ENCODE data around the gene CCDC141. TPM values are rescaled to one million over a fixed set of nuclear protein-coding genes. Genes with fewer than 3 reads are reported as not detected.
"Not testable (repeated sequence)": the region's sequence is repeated elsewhere in the genome, so short reads cannot be mapped to it uniquely, and the experiment has no call there.

Gene CCDC141, protein sequence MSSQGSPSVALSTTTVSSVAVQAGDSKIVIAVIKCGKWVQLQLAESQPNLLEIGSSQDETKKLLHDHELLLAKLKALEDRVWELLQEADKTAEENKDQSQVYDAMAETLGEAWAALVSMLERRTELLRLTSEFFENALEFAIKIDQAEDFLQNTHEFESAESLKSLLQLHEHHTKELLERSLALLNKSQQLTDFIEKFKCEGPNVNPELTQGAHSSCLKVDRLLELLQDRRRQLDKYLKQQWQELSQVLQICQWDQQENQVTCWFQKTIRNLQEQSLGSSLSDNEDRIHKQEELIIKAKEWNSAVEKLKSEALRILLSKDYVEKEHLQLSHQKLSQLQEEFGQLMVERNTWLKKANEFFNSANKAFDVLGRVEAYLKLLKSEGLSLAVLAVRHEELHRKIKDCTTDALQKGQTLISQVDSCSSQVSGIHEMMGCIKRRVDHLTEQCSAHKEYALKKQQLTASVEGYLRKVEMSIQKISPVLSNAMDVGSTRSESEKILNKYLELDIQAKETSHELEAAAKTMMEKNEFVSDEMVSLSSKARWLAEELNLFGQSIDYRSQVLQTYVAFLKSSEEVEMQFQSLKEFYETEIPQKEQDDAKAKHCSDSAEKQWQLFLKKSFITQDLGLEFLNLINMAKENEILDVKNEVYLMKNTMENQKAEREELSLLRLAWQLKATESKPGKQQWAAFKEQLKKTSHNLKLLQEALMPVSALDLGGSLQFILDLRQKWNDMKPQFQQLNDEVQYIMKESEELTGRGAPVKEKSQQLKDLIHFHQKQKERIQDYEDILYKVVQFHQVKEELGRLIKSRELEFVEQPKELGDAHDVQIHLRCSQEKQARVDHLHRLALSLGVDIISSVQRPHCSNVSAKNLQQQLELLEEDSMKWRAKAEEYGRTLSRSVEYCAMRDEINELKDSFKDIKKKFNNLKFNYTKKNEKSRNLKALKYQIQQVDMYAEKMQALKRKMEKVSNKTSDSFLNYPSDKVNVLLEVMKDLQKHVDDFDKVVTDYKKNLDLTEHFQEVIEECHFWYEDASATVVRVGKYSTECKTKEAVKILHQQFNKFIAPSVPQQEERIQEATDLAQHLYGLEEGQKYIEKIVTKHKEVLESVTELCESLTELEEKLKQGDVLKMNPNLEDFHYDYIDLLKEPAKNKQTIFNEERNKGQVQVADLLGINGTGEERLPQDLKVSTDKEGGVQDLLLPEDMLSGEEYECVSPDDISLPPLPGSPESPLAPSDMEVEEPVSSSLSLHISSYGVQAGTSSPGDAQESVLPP (N-terminal part only)
- polyA plus RNA-seq (2013, experiment 1 of 2): 1.0 TPM
- polyA plus RNA-seq (2013, experiment 2 of 2): 1.1 TPM

DNA sequence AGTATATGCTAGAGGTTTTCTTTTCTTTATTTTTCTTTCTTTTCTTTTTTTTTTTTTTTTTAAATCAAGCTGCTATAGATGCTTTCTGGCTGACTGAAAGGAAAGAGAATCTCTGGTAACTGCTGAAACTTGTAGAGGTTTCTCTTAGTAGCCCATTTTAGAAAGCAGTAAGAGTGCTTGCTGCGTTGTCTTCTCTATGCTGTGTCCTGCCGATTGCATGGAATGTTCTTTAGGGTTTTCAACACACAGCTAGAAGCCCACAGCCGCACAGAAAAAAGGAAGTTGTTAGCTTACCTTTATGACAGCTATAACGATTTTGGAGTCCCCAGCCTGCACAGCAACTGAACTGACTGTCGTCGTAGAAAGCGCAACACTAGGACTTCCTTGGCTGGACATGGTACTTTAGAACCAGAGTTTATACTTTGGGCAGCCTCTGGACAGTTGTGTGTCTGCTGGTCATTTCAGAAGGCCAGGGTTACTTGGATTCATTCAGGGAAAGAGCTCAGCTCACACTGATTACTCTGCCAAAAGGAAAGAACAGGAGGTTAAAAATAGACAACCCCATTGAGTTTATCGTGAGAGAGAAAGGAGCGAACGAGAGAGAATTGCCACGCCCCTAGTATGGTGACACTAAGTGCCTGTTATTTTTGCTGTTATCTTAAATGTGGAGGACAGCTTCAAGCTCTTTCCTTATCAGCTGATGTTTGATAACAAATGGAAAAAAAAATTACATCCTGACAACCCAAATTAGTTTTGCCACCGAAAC is at the start of gene CCDC141:
Gene CCDC141 (minus strand): TSS at position 592 of the 766 bp plus-strand sequence. CDS start 196 bp downstream, at position 396.
- Histone ChIP-seq H3K4me3 (ENCODE audit: extremely low read depth, insufficient read depth, low read length, poor library complexity, severe bottlenecking) (no peak within 1 kb of the TSS), H3K27ac (ENCODE audit: low read depth, low read length, severe bottlenecking) (peak within 1 kb of the TSS; percentile 67), H3K4me1 (ENCODE audit: control insufficient read depth, insufficient read depth, low read length, poor library complexity, severe bottlenecking) (peaks cover 15% of the 10 kb centered on the region), H3K9me3 (ENCODE audit: control insufficient read depth, low read length) (no peaks in the 10 kb centered on the region), H3K36me3 (ENCODE audit: control insufficient read depth, insufficient read depth, low read length) (no peaks in the 10 kb centered on the region)
- 65 to 71% methylated on average over 8 to 9 of the region's 12 CpGs for WGBS, 2 experiments (ENCODE audit: insufficient coverage in 2 of 2)

DNA sequence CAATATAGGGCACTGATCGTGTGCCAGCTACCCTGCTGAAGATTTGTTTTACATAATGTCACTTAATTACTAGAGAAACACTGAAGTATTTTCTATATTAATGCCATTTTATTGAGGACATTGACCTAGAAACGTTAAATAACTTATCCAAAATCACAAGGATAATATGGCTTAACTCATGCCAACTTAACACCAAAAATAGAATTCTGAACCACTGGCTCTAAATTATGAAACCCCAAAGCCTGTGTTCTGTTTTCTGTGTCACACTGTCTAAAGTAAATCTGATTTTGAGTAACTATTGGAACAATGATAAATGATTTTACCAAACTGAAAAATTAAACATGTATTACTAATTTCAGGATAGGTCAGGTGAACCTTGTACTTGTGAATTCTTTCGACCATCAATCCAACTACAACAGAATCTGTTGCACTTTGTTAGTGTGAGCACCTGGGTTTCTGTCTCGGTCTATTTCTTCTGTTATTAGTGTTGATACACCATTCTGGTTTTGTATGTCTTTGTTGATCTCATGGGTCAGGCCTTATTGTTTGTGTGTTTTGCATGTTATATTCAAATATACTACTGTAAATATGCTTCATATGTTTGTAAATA is 48.2 kb upstream of the CCDC141 start:
- no peaks in the 10 kb centered on the region for H3K4me1 ChIP-seq (ENCODE audit: control insufficient read depth, insufficient read depth, low read length, poor library complexity, severe bottlenecking)
- no peaks in the 10 kb centered on the region for H3K36me3 ChIP-seq (ENCODE audit: control insufficient read depth, insufficient read depth, low read length)
- H3K4me3 ChIP-seq (ENCODE audit: extremely low read depth, insufficient read depth, low read length, poor library complexity, severe bottlenecking): no peak overlapping the region
- no peaks in the 10 kb centered on the region for H3K9me3 ChIP-seq (ENCODE audit: control insufficient read depth, low read length)
- no peak overlapping the region for H3K27ac ChIP-seq (ENCODE audit: low read depth, low read length, severe bottlenecking)
- WGBS, 2 experiments (ENCODE audit: insufficient coverage in 2 of 2): 40% methylated on average over 1 of the region's 4 CpGs; no CpG with 5 or more reads in 1 of the 2 experiments

DNA sequence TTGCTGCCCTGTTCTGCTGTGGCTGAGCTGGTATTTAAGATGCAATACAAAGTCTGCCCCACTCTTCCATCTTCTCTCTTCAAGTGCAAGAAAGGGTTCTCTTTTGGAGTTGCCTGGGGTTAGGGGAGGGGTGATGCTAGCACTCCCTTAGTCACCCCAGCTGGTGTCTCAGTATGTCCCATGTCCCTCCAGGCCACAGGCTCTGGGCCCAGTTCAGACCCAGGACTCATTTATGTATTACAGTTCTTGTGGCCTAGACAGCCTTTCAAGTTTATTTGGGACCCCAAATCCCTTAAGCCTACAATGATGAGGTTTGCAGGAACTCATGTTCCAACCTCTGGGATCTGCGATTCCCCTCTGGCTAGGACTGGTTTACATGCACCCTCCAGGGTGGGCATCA is 47.2 kb upstream of the CCDC141 start:
- Histone ChIP-seq H3K4me3 (ENCODE audit: extremely low read depth, insufficient read depth, low read length, poor library complexity, severe bottlenecking) (no peak overlapping the region), H3K27ac (ENCODE audit: low read depth, low read length, severe bottlenecking) (no peak overlapping the region), H3K4me1 (ENCODE audit: control insufficient read depth, insufficient read depth, low read length, poor library complexity, severe bottlenecking) (no peaks in the 10 kb centered on the region), H3K9me3 (ENCODE audit: control insufficient read depth, low read length) (no peaks in the 10 kb centered on the region), H3K36me3 (ENCODE audit: control insufficient read depth, insufficient read depth, low read length) (no peaks in the 10 kb centered on the region)
- WGBS, 2 experiments (ENCODE audit: insufficient coverage in 2 of 2): 90 to 100% methylated on average over 1 of the region's 1 CpG

DNA sequence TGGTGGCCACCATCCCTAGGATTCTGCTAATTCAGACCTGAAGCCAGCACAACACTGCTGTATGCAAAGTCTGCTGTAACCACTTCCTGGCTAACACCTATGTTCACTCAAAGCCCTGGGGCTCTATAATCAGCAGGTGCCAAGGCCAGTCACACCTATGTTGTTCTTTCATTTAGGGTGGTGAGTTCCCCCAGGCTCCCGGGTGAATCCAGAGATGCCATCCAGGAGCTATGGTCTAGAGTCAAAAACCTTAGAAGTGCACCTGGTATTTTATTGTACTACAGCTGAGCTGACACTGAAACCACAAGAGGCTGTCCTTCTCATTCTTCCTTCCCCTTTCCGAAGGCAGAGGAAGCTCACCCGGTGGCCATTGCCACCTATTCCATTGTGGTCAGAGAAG is 46.2 kb upstream of the CCDC141 start:
- WGBS, 2 experiments (ENCODE audit: insufficient coverage in 2 of 2): 67 to 100% methylated on average over 1 to 2 of the region's 3 CpGs

DNA sequence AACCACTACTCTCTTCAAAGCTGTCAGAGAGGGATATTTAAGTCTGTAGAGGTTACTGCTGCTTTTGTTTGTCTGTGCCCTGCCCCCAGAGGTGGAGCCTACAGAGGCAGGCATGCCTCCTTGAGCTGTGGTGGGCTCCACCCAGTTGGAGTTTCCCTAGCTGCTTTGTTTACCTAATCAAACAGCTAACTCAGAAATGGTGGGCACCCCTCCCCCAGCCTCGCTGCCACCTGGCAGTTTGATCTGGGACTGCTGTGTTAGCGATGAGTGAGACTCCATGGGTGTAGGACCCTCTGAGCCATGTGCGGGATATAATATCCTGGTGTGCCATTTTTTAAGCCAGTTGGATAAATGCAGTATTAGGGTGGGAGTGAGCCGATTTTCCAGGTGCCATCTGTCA is 43.0 kb upstream of the CCDC141 start:
- not testable (repeated sequence) for H3K4me1 ChIP-seq (ENCODE audit: control insufficient read depth, insufficient read depth, low read length, poor library complexity, severe bottlenecking); H3K36me3 ChIP-seq (ENCODE audit: control insufficient read depth, insufficient read depth, low read length); H3K27ac ChIP-seq (ENCODE audit: low read depth, low read length, severe bottlenecking); H3K9me3 ChIP-seq (ENCODE audit: control insufficient read depth, low read length); H3K4me3 ChIP-seq (ENCODE audit: extremely low read depth, insufficient read depth, low read length, poor library complexity, severe bottlenecking)
- 90 to 100% methylated on average over 2 of the region's 4 CpGs for WGBS, 2 experiments (ENCODE audit: insufficient coverage in 2 of 2)

More for the DNA sequence above, 46.2 kb upstream of the CCDC141 start:
- no peaks in the 10 kb centered on the region for H3K9me3 ChIP-seq (ENCODE audit: control insufficient read depth, low read length)
- no peak overlapping the region for H3K4me3 ChIP-seq (ENCODE audit: extremely low read depth, insufficient read depth, low read length, poor library complexity, severe bottlenecking)
- no peaks in the 10 kb centered on the region for H3K4me1 ChIP-seq (ENCODE audit: control insufficient read depth, insufficient read depth, low read length, poor library complexity, severe bottlenecking)
- no peaks in the 10 kb centered on the region for H3K36me3 ChIP-seq (ENCODE audit: control insufficient read depth, insufficient read depth, low read length)
- no peak overlapping the region for H3K27ac ChIP-seq (ENCODE audit: low read depth, low read length, severe bottlenecking)

DNA sequence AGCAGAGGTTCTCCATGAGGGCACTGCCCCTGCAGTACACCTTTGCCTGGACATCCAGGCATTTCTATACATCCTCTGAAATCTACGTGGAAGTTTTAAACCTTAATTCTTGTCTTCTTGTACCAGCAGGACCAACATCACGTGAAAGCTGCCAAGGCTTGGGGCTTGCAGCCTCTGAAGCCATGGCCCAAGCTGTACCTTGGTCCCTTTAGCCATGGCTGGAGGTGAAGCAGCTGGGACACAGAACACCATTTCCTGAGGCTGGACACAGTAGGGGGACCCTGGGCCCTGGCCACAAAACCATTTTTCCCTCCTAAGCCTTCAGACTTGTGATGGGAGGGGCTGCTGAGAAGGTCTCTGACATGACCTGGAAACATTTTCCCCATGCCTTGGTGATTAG is 32.8 kb upstream of the CCDC141 start:
- H3K9me3 ChIP-seq (ENCODE audit: control insufficient read depth, low read length): no peaks in the 10 kb centered on the region
- H3K4me1 ChIP-seq (ENCODE audit: control insufficient read depth, insufficient read depth, low read length, poor library complexity, severe bottlenecking): no peaks in the 10 kb centered on the region
- 77 to 83% methylated on average over 2 of the region's 2 CpGs for WGBS, 2 experiments (ENCODE audit: insufficient coverage in 2 of 2)
- H3K27ac ChIP-seq (ENCODE audit: low read depth, low read length, severe bottlenecking): no peak overlapping the region
- H3K36me3 ChIP-seq (ENCODE audit: control insufficient read depth, insufficient read depth, low read length): no peaks in the 10 kb centered on the region
- H3K4me3 ChIP-seq (ENCODE audit: extremely low read depth, insufficient read depth, low read length, poor library complexity, severe bottlenecking): no peak overlapping the region

DNA sequence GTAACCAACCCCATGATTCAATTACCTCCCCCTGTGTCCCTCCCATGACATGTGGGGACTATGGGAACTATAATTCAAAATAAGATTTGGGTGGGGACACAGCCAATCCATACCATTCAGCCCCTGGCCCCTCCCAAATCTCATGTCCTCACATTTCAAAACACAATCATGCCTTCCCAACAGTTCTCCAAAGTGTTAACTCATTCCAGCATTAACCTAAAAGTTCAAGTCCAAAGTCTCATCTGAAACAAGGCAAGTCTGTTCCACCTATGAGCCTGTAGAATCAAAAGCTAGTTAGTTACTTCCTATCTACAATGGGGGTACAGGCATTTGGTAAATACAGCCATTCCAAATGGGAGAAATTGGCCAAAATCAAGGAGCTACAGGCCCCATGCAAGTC is 32.0 kb upstream of the CCDC141 start:
- H3K36me3 ChIP-seq (ENCODE audit: control insufficient read depth, insufficient read depth, low read length): no peaks in the 10 kb centered on the region
- H3K27ac ChIP-seq (ENCODE audit: low read depth, low read length, severe bottlenecking): no peak overlapping the region
- no peak overlapping the region for H3K4me3 ChIP-seq (ENCODE audit: extremely low read depth, insufficient read depth, low read length, poor library complexity, severe bottlenecking)
- H3K4me1 ChIP-seq (ENCODE audit: control insufficient read depth, insufficient read depth, low read length, poor library complexity, severe bottlenecking): no peaks in the 10 kb centered on the region
- no peaks in the 10 kb centered on the region for H3K9me3 ChIP-seq (ENCODE audit: control insufficient read depth, low read length)

DNA sequence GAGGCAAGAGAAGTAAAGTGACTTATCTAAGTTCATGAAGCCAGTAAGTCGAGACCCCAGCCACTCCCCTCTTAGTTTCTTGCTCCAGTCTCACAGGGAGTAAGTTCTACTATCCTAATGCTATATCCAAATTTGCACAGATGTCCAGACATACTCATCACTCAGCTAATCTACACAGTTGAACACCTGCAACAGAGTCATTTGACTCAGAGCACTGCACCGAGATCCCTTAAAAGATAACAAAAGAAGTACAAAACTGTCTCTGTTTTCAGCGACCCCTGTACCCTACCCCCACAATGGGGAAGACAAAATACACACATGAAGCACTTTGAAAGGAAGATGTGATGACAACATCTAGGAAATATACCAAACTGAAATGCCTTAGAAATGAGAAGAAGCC is 22.6 kb upstream of the CCDC141 start:
- no peaks in the 10 kb centered on the region for H3K36me3 ChIP-seq (ENCODE audit: control insufficient read depth, insufficient read depth, low read length)
- WGBS, 2 experiments (ENCODE audit: insufficient coverage in 2 of 2): 84 to 92% methylated on average over 1 to 2 of the region's 3 CpGs
- H3K27ac ChIP-seq (ENCODE audit: low read depth, low read length, severe bottlenecking): no peak overlapping the region
- H3K4me3 ChIP-seq (ENCODE audit: extremely low read depth, insufficient read depth, low read length, poor library complexity, severe bottlenecking): no peak overlapping the region
- no peaks in the 10 kb centered on the region for H3K4me1 ChIP-seq (ENCODE audit: control insufficient read depth, insufficient read depth, low read length, poor library complexity, severe bottlenecking)
- H3K9me3 ChIP-seq (ENCODE audit: control insufficient read depth, low read length): no peaks in the 10 kb centered on the region

DNA sequence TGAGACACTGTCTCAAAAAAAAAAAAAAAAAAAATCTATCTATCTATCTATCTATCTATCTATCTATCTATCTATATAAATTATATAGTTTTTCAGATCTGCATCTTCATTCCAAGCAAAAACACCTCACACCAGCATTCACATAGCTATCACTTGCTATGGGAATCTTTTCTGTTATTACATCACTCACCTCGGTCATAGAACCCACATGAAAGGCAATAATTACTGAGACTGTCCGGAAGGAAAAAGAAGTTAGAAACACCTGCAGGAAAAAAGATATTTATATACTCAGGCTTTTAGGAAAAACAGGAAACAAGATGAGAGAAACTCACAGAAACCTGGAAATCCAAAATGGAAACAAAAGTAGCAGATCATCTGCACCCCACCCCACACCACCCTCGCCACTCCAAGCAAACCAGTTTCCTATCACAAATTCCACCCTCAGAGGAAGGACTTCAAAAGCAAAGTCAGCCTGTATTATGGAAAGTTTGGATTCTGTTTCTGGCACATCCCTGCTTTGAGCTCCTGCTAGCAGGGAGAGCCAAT is 21.9 kb upstream of the CCDC141 start:
- Histone ChIP-seq H3K36me3 (ENCODE audit: control insufficient read depth, insufficient read depth, low read length) (no peaks in the 10 kb centered on the region), H3K4me3 (ENCODE audit: extremely low read depth, insufficient read depth, low read length, poor library complexity, severe bottlenecking) (no peak overlapping the region), H3K27ac (ENCODE audit: low read depth, low read length, severe bottlenecking) (no peak overlapping the region), H3K9me3 (ENCODE audit: control insufficient read depth, low read length) (no peaks in the 10 kb centered on the region), H3K4me1 (ENCODE audit: control insufficient read depth, insufficient read depth, low read length, poor library complexity, severe bottlenecking) (no peaks in the 10 kb centered on the region)
- no CpG with 5 or more reads among the region's 3 CpGs for WGBS, 2 experiments (ENCODE audit: insufficient coverage in 2 of 2)

Measured in mesodermal cell (in vitro differentiated cells).